ENCODE results near the gene CDH6. TPM values are rescaled to one million over a fixed set of nuclear protein-coding genes. Genes with fewer than 3 reads are reported as not detected.

Gene CDH6
- total and polyA plus RNA-seq, 10 of the 15 experiments (the other 5 are each of a cell fraction or from before 2014, with no cell fraction given): 0.01 TPM; not detected in 9

DNA sequence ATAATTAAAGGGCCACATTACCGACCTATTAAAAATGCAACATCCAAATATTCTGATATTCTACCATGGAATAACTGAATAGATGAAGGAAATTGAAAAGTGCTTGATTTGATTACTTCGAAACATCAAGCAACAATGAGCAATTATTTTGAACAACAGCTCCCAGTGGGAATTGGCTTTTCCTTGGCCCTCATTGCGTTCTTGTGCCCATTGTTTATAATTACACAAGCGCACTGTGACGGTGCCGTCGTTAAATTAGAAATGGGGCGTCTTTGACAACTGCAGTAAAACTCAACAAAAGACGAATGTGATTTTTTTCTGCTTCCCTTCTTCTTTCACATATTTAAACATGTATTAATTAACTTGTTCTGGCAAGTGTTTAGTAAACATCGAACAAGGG lies 61.6 kb downstream of the CDH6 start:
- 53% methylated on average over 10 of the region's 10 CpGs for WGBS (ENCODE audit: insufficient coverage, insufficient replicate concordance, low lambda C conversion rate, missing lambda C conversion rate)
- FAIRE-seq (no peak), DNase-seq (ENCODE audit: low read depth, low spot score) (no peak), ATAC-seq (no peak)
- in situ Hi-C loops (cut with MboI) (no loop called here), intact Hi-C loops (cut with micrococcal nuclease; ENCODE audit: unreplicated experiment) (no loop called here)
- no peaks in the 10 kb centered on the region for H3K79me2 ChIP-seq (ENCODE audit: control insufficient read depth, insufficient read depth, low read length)
- BruUV-seq (replicated peaks): no TSS peak
- H3K27me3 ChIP-seq (replicated peaks in 1 of 2; ENCODE audit: control insufficient read depth in 2 of 2, insufficient read depth in 2 of 2, low read length in 1 of 2): no peaks in the 10 kb centered on the region
- no peaks in the 10 kb centered on the region for H3K4me1 ChIP-seq (ENCODE audit: control insufficient read depth, insufficient read depth, low read length)
- no peaks in the 10 kb centered on the region for H3K36me3 ChIP-seq (ENCODE audit: control insufficient read depth in 2 of 2, insufficient read depth in 2 of 2, low read length in 1 of 2)
- ChIA-PET CTCF (no interaction called here), SMC1A (ENCODE audit: uncharacterized antibody, unreplicated experiment) (interaction anchor here (1.3 kb wide), 1 partner anchor 23 kb away, joined by 3 read pairs; no protein-coding TSS in a partner anchor), RAD21 (ENCODE audit: unreplicated experiment) (no interaction called here), POLR2A (no interaction called here)
- no peak overlapping the region for H3K9ac ChIP-seq (ENCODE audit: control insufficient read depth, insufficient read depth, low read length)
- H3K9me3 ChIP-seq (replicated peaks; ENCODE audit: control insufficient read depth, insufficient read depth, low read length): no peaks in the 10 kb centered on the region; the same call in 2 of the 3 replicates
- H2AFZ ChIP-seq (ENCODE audit: control insufficient read depth, low read depth, low read length): no peak overlapping the region
- no peak overlapping the region for H3K4me3 ChIP-seq
- no peak overlapping the region for H3K4me2 ChIP-seq (ENCODE audit: control insufficient read depth, insufficient read depth)
- no peak overlapping the region for H3K27ac ChIP-seq (ENCODE audit: control insufficient read depth, insufficient read depth)
- H4K20me1 ChIP-seq (ENCODE audit: control insufficient read depth, insufficient read depth): no peaks in the 10 kb centered on the region
- TF ChIP-seq, protein P1, sequence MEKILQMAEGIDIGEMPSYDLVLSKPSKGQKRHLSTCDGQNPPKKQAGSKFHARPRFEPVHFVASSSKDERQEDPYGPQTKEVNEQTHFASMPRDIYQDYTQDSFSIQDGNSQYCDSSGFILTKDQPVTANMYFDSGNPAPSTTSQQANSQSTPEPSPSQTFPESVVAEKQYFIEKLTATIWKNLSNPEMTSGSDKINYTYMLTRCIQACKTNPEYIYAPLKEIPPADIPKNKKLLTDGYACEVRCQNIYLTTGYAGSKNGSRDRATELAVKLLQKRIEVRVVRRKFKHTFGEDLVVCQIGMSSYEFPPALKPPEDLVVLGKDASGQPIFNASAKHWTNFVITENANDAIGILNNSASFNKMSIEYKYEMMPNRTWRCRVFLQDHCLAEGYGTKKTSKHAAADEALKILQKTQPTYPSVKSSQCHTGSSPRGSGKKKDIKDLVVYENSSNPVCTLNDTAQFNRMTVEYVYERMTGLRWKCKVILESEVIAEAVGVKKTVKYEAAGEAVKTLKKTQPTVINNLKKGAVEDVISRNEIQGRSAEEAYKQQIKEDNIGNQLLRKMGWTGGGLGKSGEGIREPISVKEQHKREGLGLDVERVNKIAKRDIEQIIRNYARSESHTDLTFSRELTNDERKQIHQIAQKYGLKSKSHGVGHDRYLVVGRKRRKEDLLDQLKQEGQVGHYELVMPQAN (conservative IDR thresholded peaks at IDR 0.05): no peak
- TF ChIP-seq, protein P2, sequence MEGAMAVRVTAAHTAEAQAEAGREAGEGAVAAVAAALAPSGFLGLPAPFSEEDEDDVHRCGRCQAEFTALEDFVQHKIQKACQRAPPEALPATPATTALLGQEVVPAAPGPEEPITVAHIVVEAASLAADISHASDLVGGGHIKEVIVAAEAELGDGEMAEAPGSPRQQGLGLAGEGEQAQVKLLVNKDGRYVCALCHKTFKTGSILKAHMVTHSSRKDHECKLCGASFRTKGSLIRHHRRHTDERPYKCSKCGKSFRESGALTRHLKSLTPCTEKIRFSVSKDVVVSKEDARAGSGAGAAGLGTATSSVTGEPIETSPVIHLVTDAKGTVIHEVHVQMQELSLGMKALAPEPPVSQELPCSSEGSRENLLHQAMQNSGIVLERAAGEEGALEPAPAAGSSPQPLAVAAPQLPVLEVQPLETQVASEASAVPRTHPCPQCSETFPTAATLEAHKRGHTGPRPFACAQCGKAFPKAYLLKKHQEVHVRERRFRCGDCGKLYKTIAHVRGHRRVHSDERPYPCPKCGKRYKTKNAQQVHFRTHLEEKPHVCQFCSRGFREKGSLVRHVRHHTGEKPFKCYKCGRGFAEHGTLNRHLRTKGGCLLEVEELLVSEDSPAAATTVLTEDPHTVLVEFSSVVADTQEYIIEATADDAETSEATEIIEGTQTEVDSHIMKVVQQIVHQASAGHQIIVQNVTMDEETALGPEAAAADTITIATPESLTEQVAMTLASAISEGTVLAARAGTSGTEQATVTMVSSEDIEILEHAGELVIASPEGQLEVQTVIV (IDR thresholded peaks at IDR 0.05; ENCODE audit: borderline replicate concordance, partially characterized antibody): no peak
- TF ChIP-seq, protein P3, sequence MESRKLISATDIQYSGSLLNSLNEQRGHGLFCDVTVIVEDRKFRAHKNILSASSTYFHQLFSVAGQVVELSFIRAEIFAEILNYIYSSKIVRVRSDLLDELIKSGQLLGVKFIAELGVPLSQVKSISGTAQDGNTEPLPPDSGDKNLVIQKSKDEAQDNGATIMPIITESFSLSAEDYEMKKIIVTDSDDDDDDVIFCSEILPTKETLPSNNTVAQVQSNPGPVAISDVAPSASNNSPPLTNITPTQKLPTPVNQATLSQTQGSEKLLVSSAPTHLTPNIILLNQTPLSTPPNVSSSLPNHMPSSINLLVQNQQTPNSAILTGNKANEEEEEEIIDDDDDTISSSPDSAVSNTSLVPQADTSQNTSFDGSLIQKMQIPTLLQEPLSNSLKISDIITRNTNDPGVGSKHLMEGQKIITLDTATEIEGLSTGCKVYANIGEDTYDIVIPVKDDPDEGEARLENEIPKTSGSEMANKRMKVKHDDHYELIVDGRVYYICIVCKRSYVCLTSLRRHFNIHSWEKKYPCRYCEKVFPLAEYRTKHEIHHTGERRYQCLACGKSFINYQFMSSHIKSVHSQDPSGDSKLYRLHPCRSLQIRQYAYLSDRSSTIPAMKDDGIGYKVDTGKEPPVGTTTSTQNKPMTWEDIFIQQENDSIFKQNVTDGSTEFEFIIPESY (IDR thresholded peaks at IDR 0.05): no peak
- TF ChIP-seq MTA3 (IDR thresholded peaks at IDR 0.05; ENCODE audit: borderline replicate concordance, low read length): no peak
- no peak for TF ChIP-seq IKZF1 (conservative IDR thresholded peaks at IDR 0.05)
- TF ChIP-seq, protein P4, sequence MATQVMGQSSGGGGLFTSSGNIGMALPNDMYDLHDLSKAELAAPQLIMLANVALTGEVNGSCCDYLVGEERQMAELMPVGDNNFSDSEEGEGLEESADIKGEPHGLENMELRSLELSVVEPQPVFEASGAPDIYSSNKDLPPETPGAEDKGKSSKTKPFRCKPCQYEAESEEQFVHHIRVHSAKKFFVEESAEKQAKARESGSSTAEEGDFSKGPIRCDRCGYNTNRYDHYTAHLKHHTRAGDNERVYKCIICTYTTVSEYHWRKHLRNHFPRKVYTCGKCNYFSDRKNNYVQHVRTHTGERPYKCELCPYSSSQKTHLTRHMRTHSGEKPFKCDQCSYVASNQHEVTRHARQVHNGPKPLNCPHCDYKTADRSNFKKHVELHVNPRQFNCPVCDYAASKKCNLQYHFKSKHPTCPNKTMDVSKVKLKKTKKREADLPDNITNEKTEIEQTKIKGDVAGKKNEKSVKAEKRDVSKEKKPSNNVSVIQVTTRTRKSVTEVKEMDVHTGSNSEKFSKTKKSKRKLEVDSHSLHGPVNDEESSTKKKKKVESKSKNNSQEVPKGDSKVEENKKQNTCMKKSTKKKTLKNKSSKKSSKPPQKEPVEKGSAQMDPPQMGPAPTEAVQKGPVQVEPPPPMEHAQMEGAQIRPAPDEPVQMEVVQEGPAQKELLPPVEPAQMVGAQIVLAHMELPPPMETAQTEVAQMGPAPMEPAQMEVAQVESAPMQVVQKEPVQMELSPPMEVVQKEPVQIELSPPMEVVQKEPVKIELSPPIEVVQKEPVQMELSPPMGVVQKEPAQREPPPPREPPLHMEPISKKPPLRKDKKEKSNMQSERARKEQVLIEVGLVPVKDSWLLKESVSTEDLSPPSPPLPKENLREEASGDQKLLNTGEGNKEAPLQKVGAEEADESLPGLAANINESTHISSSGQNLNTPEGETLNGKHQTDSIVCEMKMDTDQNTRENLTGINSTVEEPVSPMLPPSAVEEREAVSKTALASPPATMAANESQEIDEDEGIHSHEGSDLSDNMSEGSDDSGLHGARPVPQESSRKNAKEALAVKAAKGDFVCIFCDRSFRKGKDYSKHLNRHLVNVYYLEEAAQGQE (IDR thresholded peaks at IDR 0.05; ENCODE audit: low read depth, low read length): no peak
- TF ChIP-seq MTA2 (IDR thresholded peaks at IDR 0.05; ENCODE audit: low read depth): no peak
- TF ChIP-seq KAT2A (conservative IDR thresholded peaks at IDR 0.05; ENCODE audit: control insufficient read depth, low read depth, low read length): no peak
- TF ChIP-seq SRF (IDR thresholded peaks at IDR 0.05; ENCODE audit: low read depth in 2 of 2, low read length in 2 of 2): no peak
- TF ChIP-seq BRCA1 (IDR thresholded peaks at IDR 0.05; ENCODE audit: low read depth, low read length): no peak
- TF ChIP-seq, protein P5, sequence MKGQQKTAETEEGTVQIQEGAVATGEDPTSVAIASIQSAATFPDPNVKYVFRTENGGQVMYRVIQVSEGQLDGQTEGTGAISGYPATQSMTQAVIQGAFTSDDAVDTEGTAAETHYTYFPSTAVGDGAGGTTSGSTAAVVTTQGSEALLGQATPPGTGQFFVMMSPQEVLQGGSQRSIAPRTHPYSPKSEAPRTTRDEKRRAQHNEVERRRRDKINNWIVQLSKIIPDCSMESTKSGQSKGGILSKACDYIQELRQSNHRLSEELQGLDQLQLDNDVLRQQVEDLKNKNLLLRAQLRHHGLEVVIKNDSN (IDR thresholded peaks at IDR 0.05; ENCODE audit: borderline replicate concordance, extremely low read length, insufficient read depth, low read depth, low read length): no peak
- TF ChIP-seq TCF12 (IDR thresholded peaks at IDR 0.05; ENCODE audit: low read depth, low read length): no peak
- no peak for TF ChIP-seq TCF3 (IDR thresholded peaks at IDR 0.05; ENCODE audit: borderline replicate concordance, insufficient read depth, low read depth, low read length)
- no peak for TF ChIP-seq RAD51 (IDR thresholded peaks at IDR 0.05)
